Peyer's patch (tissue), 4 donors: Measurements from ENCODE around the gene MEGF10. TPM values are rescaled to one million over a fixed set of nuclear protein-coding genes. Genes with fewer than 3 reads are reported as not detected.

ENCODE experiments used
- DNase-seq, 3 donors: peaks; one replicate each; pipeline ENCODE4 v3.0.0-alpha.2; 2017 to 2019
- H3K27ac ChIP-seq, 4 donors: fragments of 200-600 bp; sonication (generic); one replicate each; pipeline ENCODE4 v1.5.1; 2016 to 2019
- H3K27me3 ChIP-seq, 2 donors: fragments of 200-600 bp; sonication (generic); one replicate each; pipeline ENCODE4 v1.5.1; 2019
- H3K36me3 ChIP-seq, 3 donors: fragments of 200-600 bp; sonication (generic); one replicate each; pipeline ENCODE4 v1.5.1; 2016 to 2019
- H3K4me1 ChIP-seq, 4 donors: fragments of 200-600 bp; sonication (generic); one replicate each; pipeline ENCODE4 v1.5.1; 2016 to 2019
- H3K4me3 ChIP-seq, 4 donors: fragments of 200-600 bp; sonication (generic); 1 replicate in 3 of 4; 2 replicates in 1 of 4; pipeline ENCODE4 v1.5.1; 2016 to 2019; ENCODE audit warnings: mild to moderate bottlenecking in 1 of 4
- H3K9me3 ChIP-seq, 4 donors: fragments of 200-600 bp; sonication (generic); one replicate each; pipeline ENCODE4 v1.5.1; 2016 to 2019; ENCODE audit warnings: mild to moderate bottlenecking in 1 of 4
- CTCF ChIP-seq, 6 experiments: fragments of 450-650 bp in 4 of 6; fragments of 200-600 bp in 2 of 6; sonication (generic) in 1 of 6; IDR thresholded peaks; one replicate each; pipeline ENCODE4 v1.5.1; 2017 to 2019; ENCODE audit warnings: antibody characterized with exemption in 6 of 6, mild to moderate bottlenecking in 3 of 6, moderate library complexity in 1 of 6
- POLR2A ChIP-seq, 2 donors: fragments of 450-650 bp; IDR thresholded peaks; one replicate each; pipeline ENCODE4 v1.5.1; 2017; ENCODE audit warnings: antibody characterized with exemption in 2 of 2, mild to moderate bottlenecking in 2 of 2, moderate library complexity in 2 of 2
- total RNA-seq, 4 donors: library from RNA; depleted of rRNA; stranded (reverse); fragments of >200 nt; gene quantifications; one replicate each; pipeline ENCODE4 v1.1.0, GENCODE V29; 2016

Gene MEGF10
- total RNA-seq, 4 donors from 2014 or later: 0.13 to 2.5 (median 0.19) TPM; not detected in 1

- no peak overlapping the region for H3K27ac ChIP-seq
These were observed 14.9 kb upstream of the MEGF10 start for GRCh38 chr5:127275641-127276193.

DNA sequence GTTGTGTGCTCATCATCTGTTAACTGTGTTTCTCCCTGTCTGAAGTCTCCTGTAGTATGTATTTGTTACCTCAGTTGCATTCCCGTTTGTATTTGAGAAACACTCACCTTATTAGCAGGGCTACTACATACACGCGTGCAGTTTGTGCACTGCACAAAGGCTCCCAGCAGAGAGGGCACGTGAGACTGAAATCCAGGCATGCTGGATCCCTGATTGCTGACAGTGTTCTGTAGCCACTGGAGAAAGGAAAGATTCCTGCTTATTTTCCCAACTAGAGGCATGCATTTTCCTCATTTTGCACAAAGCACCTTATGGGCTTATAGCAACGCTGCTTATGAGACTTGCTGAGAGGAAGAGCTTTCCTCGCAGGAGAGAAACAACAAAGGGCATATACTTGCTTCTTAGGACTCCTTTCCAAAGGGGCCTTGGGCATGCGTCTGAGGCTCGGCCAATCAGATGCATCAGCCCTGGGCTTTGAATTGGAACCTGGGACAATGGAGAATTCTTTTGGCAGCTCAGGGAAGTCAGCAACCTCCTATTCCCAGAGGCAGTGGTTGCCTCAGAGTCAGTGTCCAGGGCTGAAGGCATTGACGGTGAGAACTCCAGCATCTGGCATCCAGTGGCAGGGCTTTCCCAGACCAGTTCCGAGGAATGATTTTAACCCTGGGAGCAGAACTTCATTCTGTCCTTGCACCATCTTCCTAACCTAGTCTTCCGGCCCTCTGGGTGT lies 9.9 kb upstream of the MEGF10 start:
- H3K36me3 ChIP-seq: no peaks in the 10 kb centered on the region

More at GRCh38 chr5:127275641-127276193, 14.9 kb upstream of the MEGF10 start:
- no peaks in the 10 kb centered on the region for H3K4me1 ChIP-seq
- TF ChIP-seq CTCF (IDR thresholded peaks at IDR 0.05): no peak
- no peak for TF ChIP-seq POLR2A (IDR thresholded peaks at IDR 0.05)
- no peaks in the 10 kb centered on the region for H3K9me3 ChIP-seq
- no peaks in the 10 kb centered on the region for H3K36me3 ChIP-seq
- no peak overlapping the region for H3K4me3 ChIP-seq
- no peaks in the 10 kb centered on the region for H3K27me3 ChIP-seq
- DNase-seq: no peak

GRCh38 chr5:127281609-127282008 lies 9.0 kb upstream of the MEGF10 start:
- no peak overlapping the region for H3K27ac ChIP-seq
- H3K4me1 ChIP-seq: no peaks in the 10 kb centered on the region
- TF ChIP-seq CTCF (IDR thresholded peaks at IDR 0.05): no peak
- no peak for TF ChIP-seq POLR2A (IDR thresholded peaks at IDR 0.05)
- H3K9me3 ChIP-seq: no peaks in the 10 kb centered on the region
- H3K4me3 ChIP-seq: no peak overlapping the region
- no peaks in the 10 kb centered on the region for H3K27me3 ChIP-seq
- no peak for DNase-seq
- no peaks in the 10 kb centered on the region for H3K36me3 ChIP-seq

More for the DNA sequence above, 9.9 kb upstream of the MEGF10 start:
- H3K4me3 ChIP-seq: no peak overlapping the region
- no peaks in the 10 kb centered on the region for H3K9me3 ChIP-seq
- TF ChIP-seq CTCF (IDR thresholded peaks at IDR 0.05) (no peak), POLR2A (IDR thresholded peaks at IDR 0.05) (no peak)
- H3K27ac ChIP-seq: no peak overlapping the region
- no peaks in the 10 kb centered on the region for H3K27me3 ChIP-seq
- no peak for DNase-seq
- no peaks in the 10 kb centered on the region for H3K4me1 ChIP-seq

- Histone ChIP-seq H3K27ac (no peak overlapping the region), H3K9me3 (no peaks in the 10 kb centered on the region), H3K4me3 (no peak overlapping the region), H3K27me3 (no peaks in the 10 kb centered on the region), H3K4me1 (peaks cover 0 to 10% (median 0%) of the 10 kb centered on the region in 4 donors), H3K36me3 (no peaks in the 10 kb centered on the region)
- no peak for TF ChIP-seq POLR2A (IDR thresholded peaks at IDR 0.05)
- TF ChIP-seq CTCF (IDR thresholded peaks at IDR 0.05): no peak
- DNase-seq: no peak
These were observed 1.9 kb upstream of the MEGF10 start for GRCh38 chr5:127288676-127289075.

GRCh38 chr5:127290946-127291693 lies 524 bp downstream of the MEGF10 start:
- Histone ChIP-seq H3K4me3 (peak overlapping the region in 2 of 4 donors; percentile 36 to 40), H3K9me3 (no peaks in the 10 kb centered on the region), H3K27ac (no peak overlapping the region), H3K36me3 (no peaks in the 10 kb centered on the region), H3K4me1 (peaks cover 0 to 10% (median 0%) of the 10 kb centered on the region in 4 donors), H3K27me3 (no peaks in the 10 kb centered on the region)
- DNase-seq: peak in 1 of 3 donors; percentile 49
- TF ChIP-seq CTCF (IDR thresholded peaks at IDR 0.05): no peak
- TF ChIP-seq POLR2A (IDR thresholded peaks at IDR 0.05): no peak
